ENCODE data around the gene MAP6D1.

The MAP6D1 gene

GRCh38 chr3:183782576-183783276, 42.7 kb downstream of the MAP6D1 start:
- no peak overlapping the region for H3K27ac ChIP-seq (ENCODE audit: low read length)
- ATAC-seq (ENCODE audit: insufficient read depth, low read depth) (no peak), DNase-seq (no peak)
- H3K4me1 ChIP-seq (ENCODE audit: insufficient read depth, low read length), result no peaks in the 10 kb centered on the region
- peaks cover 82% of the 10 kb centered on the region for H3K36me3 ChIP-seq (ENCODE audit: insufficient read depth, low read length)
- no peaks in the 10 kb centered on the region for H3K9me3 ChIP-seq (ENCODE audit: insufficient read depth, low read length, severe bottlenecking)
- peaks cover 9% of the 10 kb centered on the region for H3K79me2 ChIP-seq (ENCODE audit: insufficient read depth, low read length)
- H4K20me1 ChIP-seq (ENCODE audit: insufficient read depth, low read length), result no peaks in the 10 kb centered on the region
- H3K4me2 ChIP-seq (ENCODE audit: insufficient read depth, low read length), result no peak overlapping the region
- no peak overlapping the region for H2AFZ ChIP-seq (ENCODE audit: low read depth, low read length)
- no peak overlapping the region for H3K9ac ChIP-seq (ENCODE audit: low read depth, low read length)
- no peak for TF ChIP-seq EZH2 (IDR thresholded peaks at IDR 0.05; ENCODE audit: borderline replicate concordance, low read depth, low read length, severe bottlenecking)
- TF ChIP-seq, protein P1, sequence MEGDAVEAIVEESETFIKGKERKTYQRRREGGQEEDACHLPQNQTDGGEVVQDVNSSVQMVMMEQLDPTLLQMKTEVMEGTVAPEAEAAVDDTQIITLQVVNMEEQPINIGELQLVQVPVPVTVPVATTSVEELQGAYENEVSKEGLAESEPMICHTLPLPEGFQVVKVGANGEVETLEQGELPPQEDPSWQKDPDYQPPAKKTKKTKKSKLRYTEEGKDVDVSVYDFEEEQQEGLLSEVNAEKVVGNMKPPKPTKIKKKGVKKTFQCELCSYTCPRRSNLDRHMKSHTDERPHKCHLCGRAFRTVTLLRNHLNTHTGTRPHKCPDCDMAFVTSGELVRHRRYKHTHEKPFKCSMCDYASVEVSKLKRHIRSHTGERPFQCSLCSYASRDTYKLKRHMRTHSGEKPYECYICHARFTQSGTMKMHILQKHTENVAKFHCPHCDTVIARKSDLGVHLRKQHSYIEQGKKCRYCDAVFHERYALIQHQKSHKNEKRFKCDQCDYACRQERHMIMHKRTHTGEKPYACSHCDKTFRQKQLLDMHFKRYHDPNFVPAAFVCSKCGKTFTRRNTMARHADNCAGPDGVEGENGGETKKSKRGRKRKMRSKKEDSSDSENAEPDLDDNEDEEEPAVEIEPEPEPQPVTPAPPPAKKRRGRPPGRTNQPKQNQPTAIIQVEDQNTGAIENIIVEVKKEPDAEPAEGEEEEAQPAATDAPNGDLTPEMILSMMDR (IDR thresholded peaks at IDR 0.05; ENCODE audit: borderline replicate concordance, extremely low read depth, low read length, poor library complexity, severe bottlenecking), result no peak
- no peaks in the 10 kb centered on the region for H3K27me3 ChIP-seq (ENCODE audit: insufficient read depth, low read length, poor library complexity)
- no peak overlapping the region for H3K4me3 ChIP-seq (ENCODE audit: low read depth in 1 of 2, low read length in 2 of 2)

GRCh38 chr3:183781246-183781645, 44.1 kb downstream of the MAP6D1 start:
- DNase-seq (no peak), ATAC-seq (ENCODE audit: insufficient read depth, low read depth) (no peak)
- TF ChIP-seq EZH2 (IDR thresholded peaks at IDR 0.05; ENCODE audit: borderline replicate concordance, low read depth, low read length, severe bottlenecking), result no peak
- TF ChIP-seq, protein P1 (IDR thresholded peaks at IDR 0.05; ENCODE audit: borderline replicate concordance, extremely low read depth, low read length, poor library complexity, severe bottlenecking), result no peak
- Histone ChIP-seq H4K20me1 (ENCODE audit: insufficient read depth, low read length) (no peaks in the 10 kb centered on the region), H3K79me2 (ENCODE audit: insufficient read depth, low read length) (peaks cover 9% of the 10 kb centered on the region), H3K36me3 (ENCODE audit: insufficient read depth, low read length) (peaks cover 84% of the 10 kb centered on the region), H3K27ac (ENCODE audit: low read length) (no peak overlapping the region), H3K27me3 (ENCODE audit: insufficient read depth, low read length, poor library complexity) (no peaks in the 10 kb centered on the region), H3K9me3 (ENCODE audit: insufficient read depth, low read length, severe bottlenecking) (no peaks in the 10 kb centered on the region), H3K9ac (ENCODE audit: low read depth, low read length) (no peak overlapping the region), H3K4me2 (ENCODE audit: insufficient read depth, low read length) (no peak overlapping the region), H3K4me1 (ENCODE audit: insufficient read depth, low read length) (no peaks in the 10 kb centered on the region), H2AFZ (ENCODE audit: low read depth, low read length) (no peak overlapping the region), H3K4me3 (ENCODE audit: low read depth in 1 of 2, low read length in 2 of 2) (no peak overlapping the region)

GRCh38 chr3:183779896-183780465, 45.4 kb downstream of the MAP6D1 start:
- H3K9me3 ChIP-seq (ENCODE audit: insufficient read depth, low read length, severe bottlenecking), result no peaks in the 10 kb centered on the region
- H3K79me2 ChIP-seq (ENCODE audit: insufficient read depth, low read length), result peaks cover 9% of the 10 kb centered on the region

More at GRCh38 chr3:183779896-183780465, 45.4 kb downstream of the MAP6D1 start:
- H3K27ac ChIP-seq (ENCODE audit: low read length), result no peak overlapping the region
- no peak overlapping the region for H3K9ac ChIP-seq (ENCODE audit: low read depth, low read length)
- H3K27me3 ChIP-seq (ENCODE audit: insufficient read depth, low read length, poor library complexity), result no peaks in the 10 kb centered on the region
- TF ChIP-seq, protein P1 (IDR thresholded peaks at IDR 0.05; ENCODE audit: borderline replicate concordance, extremely low read depth, low read length, poor library complexity, severe bottlenecking), result no peak
- no peak for TF ChIP-seq EZH2 (IDR thresholded peaks at IDR 0.05; ENCODE audit: borderline replicate concordance, low read depth, low read length, severe bottlenecking)
- no peaks in the 10 kb centered on the region for H3K4me1 ChIP-seq (ENCODE audit: insufficient read depth, low read length)
- ATAC-seq (ENCODE audit: insufficient read depth, low read depth) (no peak), DNase-seq (no peak)
- peaks cover 87% of the 10 kb centered on the region for H3K36me3 ChIP-seq (ENCODE audit: insufficient read depth, low read length)
- H3K4me3 ChIP-seq (ENCODE audit: low read depth in 1 of 2, low read length in 2 of 2), result no peak overlapping the region
- H3K4me2 ChIP-seq (ENCODE audit: insufficient read depth, low read length), result no peak overlapping the region
- no peak overlapping the region for H2AFZ ChIP-seq (ENCODE audit: low read depth, low read length)
- H4K20me1 ChIP-seq (ENCODE audit: insufficient read depth, low read length), result no peaks in the 10 kb centered on the region

All from DND-41 (cell line).